Activated T-cell treated with anti-CD3 and anti-CD28 coated beads, Interleukin-2, amount 50 U/mL, for 24 hours (primary cell): ENCODE results near the gene GALNTL6.

ENCODE experiments used
- DNase-seq: peaks from one replicate; pipeline ENCODE4 v3.0.0-alpha.2; 2020
- H3K27ac Mint-ChIP-seq: 2 replicates; pipeline ENCODE4 v1.8.0; 2020; ENCODE audit warnings: mild to moderate bottlenecking, mixed read lengths
- H3K27me3 Mint-ChIP-seq: 2 replicates; pipeline ENCODE4 v1.8.0; 2020; ENCODE audit warnings: mixed read lengths
- H3K36me3 Mint-ChIP-seq: 2 replicates; pipeline ENCODE4 v1.8.0; 2020; ENCODE audit warnings: low read depth, mixed read lengths
- H3K4me1 Mint-ChIP-seq: 2 replicates; pipeline ENCODE4 v1.8.0; 2020; ENCODE audit warnings: low read depth, mixed read lengths
- H3K4me3 Mint-ChIP-seq: 2 replicates; pipeline ENCODE4 v1.8.0; 2020; ENCODE audit warnings: mild to moderate bottlenecking, moderate library complexity, mixed read lengths
- H3K9me3 Mint-ChIP-seq: 2 replicates; pipeline ENCODE4 v1.8.0; 2020; ENCODE audit warnings: mixed read lengths

GALNTL6 gene

DNA sequence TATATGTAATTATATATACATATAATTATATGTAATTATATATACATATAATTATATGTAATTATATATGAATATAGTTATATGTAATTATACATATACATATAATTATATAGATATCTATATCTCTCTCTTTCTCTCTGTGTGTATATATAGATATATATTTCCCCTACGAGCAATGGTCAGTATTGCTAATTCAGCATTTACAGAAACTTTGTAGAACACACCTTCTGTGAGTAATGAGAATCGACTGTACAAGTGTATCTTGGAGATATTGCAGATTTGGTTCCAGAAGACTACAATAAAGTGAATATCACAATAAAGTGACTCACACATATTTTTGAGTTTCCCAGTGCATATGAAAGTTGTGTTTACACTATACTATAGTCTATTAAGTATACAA lies 33.7 kb downstream of the GALNTL6 start:
- no peaks in the 10 kb centered on the region for H3K27me3 Mint-ChIP-seq
- no peak for DNase-seq
- H3K4me3 Mint-ChIP-seq: no peak overlapping the region
- H3K9me3 Mint-ChIP-seq: peaks cover 8% of the 10 kb centered on the region
- no peak overlapping the region for H3K27ac Mint-ChIP-seq
- H3K36me3 Mint-ChIP-seq: no peaks in the 10 kb centered on the region
- no peaks in the 10 kb centered on the region for H3K4me1 Mint-ChIP-seq

DNA sequence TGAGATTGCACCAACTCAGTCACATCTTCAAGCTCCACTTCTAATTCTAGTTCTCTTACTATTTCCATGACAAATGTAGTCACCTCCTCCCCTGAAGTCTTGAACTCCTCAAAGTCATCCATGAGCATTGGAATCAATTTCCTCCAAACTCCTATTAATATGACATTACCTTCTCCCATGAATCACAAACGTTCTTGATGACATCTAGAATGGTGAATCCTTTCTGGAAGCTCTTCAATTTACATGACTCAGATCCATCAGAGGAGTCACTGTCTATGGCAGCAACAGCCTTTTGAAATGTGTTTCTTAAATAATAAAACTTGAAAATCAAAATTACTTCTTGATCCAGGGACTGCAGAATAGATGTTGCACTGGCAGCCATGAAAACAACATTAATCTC lies 34.5 kb downstream of the GALNTL6 start:
- Mint-ChIP-seq H3K27ac (no peak overlapping the region), H3K9me3 (peaks cover 8% of the 10 kb centered on the region), H3K27me3 (no peaks in the 10 kb centered on the region), H3K4me3 (no peak overlapping the region), H3K4me1 (no peaks in the 10 kb centered on the region), H3K36me3 (no peaks in the 10 kb centered on the region)
- DNase-seq: no peak

DNA sequence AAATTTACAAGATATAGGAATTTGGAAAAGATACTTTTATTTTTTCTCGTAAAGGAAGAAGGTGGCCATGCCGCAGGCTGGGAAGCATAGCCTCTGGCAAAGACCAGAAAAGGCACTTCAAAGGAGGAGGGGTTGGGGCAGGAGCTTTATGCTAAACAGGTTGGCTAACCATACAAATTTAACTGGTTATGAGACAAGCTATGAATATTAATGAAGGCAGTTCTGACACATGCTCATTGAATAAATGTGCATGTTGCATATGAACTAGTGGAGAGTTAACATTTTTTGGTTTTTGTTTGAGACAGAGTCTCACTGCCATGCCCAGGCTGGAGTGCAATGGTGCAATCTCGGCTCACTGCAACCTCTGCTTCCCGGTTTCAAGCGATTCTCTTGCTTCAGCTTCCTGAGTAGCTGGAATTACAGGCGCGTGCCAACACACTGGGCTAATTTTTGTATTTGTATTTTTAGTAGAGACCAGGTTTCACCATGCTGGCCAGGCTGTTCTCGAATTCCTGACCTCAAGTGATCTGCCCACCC lies 36.5 kb downstream of the GALNTL6 start:
- DNase-seq: no peak
- Mint-ChIP-seq H3K4me3 (no peak overlapping the region), H3K27ac (no peak overlapping the region), H3K4me1 (no peaks in the 10 kb centered on the region), H3K27me3 (no peaks in the 10 kb centered on the region), H3K36me3 (no peaks in the 10 kb centered on the region), H3K9me3 (peaks cover 16% of the 10 kb centered on the region)

DNA sequence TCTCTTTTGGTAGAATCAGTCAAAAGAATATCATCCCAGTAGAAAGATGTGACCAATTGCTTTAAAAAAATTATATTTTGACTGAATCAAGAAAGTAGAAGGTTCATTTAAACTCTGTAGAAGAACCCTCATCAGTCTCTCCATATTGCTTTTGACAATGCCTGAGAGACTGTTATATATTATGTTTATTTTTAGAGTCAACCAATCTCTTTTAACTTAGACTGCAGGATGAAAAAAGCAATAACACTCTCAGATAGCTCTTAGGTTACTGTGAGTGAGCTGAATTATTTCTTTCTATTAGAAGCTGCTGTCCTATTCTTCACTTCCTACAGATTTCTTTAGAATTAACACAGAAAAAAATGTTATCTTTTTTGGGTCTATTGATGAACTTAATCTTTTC lies 38.1 kb downstream of the GALNTL6 start:
- Mint-ChIP-seq H3K4me1 (no peaks in the 10 kb centered on the region), H3K36me3 (no peaks in the 10 kb centered on the region), H3K4me3 (no peak overlapping the region), H3K27ac (no peak overlapping the region), H3K27me3 (no peaks in the 10 kb centered on the region), H3K9me3 (peaks cover 10% of the 10 kb centered on the region)
- DNase-seq: no peak

DNA sequence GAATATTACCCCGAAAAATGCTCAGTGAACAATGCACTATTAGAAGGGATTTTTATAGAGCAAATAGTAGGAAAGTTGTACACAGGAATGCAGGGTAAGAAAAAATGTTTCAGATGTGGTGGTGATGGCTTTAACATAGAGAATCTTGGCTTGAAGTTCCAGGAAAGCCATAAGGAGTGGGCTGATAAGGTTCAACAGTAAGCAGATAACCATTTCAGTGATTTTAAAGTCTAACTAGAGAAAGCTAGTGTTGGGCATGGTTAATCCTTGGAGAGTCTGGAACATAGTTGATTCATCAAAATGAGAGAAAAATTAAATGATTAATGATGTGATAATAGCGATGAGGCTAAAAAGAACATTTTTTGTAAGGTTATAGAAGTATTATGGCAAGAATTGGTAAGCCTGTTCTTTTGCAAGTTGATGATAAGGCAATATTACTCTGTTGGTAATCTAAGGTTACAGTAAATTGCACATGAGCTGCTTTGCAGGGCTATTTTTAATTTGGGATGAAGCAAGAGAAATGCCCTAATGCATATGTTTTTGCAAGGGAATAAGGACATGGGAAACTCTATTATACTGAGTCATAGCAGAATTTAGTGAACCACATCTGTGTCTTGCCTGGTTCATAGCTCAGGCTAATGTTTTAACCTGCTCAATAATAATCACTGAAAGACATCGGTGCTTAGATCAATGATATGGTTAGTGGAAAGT lies 44.3 kb downstream of the GALNTL6 start:
- Mint-ChIP-seq H3K4me3 (no peak overlapping the region), H3K27ac (no peak overlapping the region), H3K4me1 (no peaks in the 10 kb centered on the region), H3K27me3 (no peaks in the 10 kb centered on the region), H3K36me3 (no peaks in the 10 kb centered on the region), H3K9me3 (peaks cover 17% of the 10 kb centered on the region)
- no peak for DNase-seq

DNA sequence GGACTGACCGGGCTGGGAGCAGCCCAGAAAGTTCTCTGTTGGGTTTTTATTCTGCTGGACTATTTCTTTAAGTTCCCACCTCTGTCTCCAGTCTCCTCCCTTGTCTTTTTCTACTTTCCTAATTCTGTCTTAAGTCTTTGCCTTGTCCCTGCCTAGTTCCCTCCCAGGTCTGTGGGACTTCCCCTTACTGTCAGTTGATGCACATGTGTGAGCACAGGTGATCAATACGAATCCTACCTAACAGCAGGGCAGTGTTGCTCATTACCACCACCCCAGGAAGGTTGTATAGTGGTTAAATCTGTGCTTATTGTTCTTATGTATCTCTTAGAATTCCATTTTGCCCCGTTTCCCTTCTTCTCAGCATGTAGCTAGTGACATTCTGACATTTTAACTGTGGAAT lies 62.1 kb downstream of the GALNTL6 start:
- no peak for DNase-seq
- Mint-ChIP-seq H3K9me3 (peaks cover 5% of the 10 kb centered on the region), H3K36me3 (no peaks in the 10 kb centered on the region), H3K27me3 (no peaks in the 10 kb centered on the region), H3K4me1 (no peaks in the 10 kb centered on the region), H3K4me3 (no peak overlapping the region), H3K27ac (no peak overlapping the region)

DNA sequence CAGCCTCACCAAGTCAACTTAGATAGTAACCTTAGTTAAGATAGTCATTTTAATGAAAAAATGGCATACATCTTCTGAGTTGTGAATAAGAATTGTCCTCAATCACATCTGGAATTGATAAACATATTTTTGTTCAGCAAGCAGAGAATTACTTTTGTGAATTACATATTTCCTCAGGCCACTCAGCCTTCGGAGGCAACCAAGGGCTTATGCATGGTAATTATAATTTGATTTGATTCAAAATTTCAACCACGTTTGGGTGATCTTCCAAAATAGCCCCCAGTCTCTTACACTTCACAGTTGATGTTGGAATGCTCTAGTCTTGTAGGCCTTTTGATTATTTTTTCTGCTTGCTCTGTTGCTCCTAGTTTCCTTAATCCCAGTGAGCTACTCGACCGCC lies 63.4 kb downstream of the GALNTL6 start:
- no peak for DNase-seq
- no peak overlapping the region for H3K4me3 Mint-ChIP-seq
- H3K27ac Mint-ChIP-seq: no peak overlapping the region
- H3K9me3 Mint-ChIP-seq: peaks cover 5% of the 10 kb centered on the region
- H3K4me1 Mint-ChIP-seq: no peaks in the 10 kb centered on the region
- no peaks in the 10 kb centered on the region for H3K36me3 Mint-ChIP-seq
- no peaks in the 10 kb centered on the region for H3K27me3 Mint-ChIP-seq

DNA sequence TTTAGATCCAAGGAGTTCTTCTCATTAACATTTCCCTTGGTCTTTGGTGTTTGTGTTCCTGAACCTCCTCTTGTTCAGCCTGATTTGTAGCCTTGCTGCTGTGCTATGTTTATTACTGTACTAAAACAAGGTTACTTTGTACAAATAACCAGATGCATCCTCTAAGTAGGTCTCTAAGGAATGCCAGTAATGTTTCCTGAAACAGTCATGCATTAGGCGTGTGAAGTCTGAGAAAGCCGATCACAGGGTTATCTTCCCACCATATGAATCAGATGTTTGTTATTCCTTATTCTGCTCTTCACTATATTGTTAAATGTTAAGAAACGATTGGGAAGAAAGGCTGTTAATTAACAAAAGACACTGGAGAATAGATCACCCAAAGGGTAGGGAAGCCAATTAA lies 66.9 kb downstream of the GALNTL6 start:
- Mint-ChIP-seq H3K27me3 (no peaks in the 10 kb centered on the region), H3K27ac (no peak overlapping the region), H3K9me3 (peaks cover 10% of the 10 kb centered on the region), H3K36me3 (no peaks in the 10 kb centered on the region), H3K4me1 (no peaks in the 10 kb centered on the region), H3K4me3 (no peak overlapping the region)
- no peak for DNase-seq

DNA sequence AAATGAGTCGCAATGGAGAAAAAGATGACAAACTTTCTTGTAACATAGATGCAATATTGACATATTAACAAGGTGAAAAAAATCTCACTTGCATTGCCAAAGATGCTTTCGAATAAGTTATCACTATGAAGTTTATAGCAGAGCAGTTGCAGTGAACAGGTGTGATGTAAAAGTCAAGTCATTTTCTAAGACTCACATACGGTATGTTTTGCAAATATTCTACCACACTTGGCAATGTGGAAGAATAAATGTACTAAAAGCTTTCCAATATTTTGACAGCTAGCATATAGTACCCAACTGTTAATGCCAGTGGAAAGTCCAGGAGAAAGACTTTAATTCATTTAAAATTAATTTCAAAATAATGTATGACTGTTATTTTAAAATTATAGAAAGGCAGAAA lies 76.5 kb downstream of the GALNTL6 start:
- peaks cover 14% of the 10 kb centered on the region for H3K9me3 Mint-ChIP-seq
- no peaks in the 10 kb centered on the region for H3K27me3 Mint-ChIP-seq
- H3K4me3 Mint-ChIP-seq: no peak overlapping the region
- no peak for DNase-seq
- H3K36me3 Mint-ChIP-seq: no peaks in the 10 kb centered on the region
- H3K4me1 Mint-ChIP-seq: no peaks in the 10 kb centered on the region
- no peak overlapping the region for H3K27ac Mint-ChIP-seq

DNA sequence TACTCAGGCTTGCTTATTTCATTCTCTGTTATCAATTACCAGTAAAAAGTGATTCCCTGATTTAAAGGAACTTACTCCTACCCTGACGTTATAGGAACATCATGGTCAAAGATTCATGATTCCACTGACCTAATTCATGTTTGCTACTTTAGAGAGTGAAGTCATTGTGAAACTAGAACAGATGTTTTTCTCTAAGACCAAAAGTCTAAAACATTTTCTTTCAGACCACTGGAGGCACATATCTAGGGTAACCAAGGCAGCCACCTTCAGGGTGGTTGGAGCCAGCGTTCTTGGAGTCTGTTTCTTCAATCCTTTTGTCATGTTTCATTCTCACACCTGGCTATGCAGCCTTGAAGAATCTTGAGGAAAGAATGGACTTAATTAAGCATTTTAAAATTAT lies 77.8 kb downstream of the GALNTL6 start:
- peaks cover 17% of the 10 kb centered on the region for H3K9me3 Mint-ChIP-seq
- no peak overlapping the region for H3K27ac Mint-ChIP-seq
- no peaks in the 10 kb centered on the region for H3K4me1 Mint-ChIP-seq
- no peak for DNase-seq
- no peak overlapping the region for H3K4me3 Mint-ChIP-seq
- H3K36me3 Mint-ChIP-seq: no peaks in the 10 kb centered on the region
- H3K27me3 Mint-ChIP-seq: no peaks in the 10 kb centered on the region

DNA sequence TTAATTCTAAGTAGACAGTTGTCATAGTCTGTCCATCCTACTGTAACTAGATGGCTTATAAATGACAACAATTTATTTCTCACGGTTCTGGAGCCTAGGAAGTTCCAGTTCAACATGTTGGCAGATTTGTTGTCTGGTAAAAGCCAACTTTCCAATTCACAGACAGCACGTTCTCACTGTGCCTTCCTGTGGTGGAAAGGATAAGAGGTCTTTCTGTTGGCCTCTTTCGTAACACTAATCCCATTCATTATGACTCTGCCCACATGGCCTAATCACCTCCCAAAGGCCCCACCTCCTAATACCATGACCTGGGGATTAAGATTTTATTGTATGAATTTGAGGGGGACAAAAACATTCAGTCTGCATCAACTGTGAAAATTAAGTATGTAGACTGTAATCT lies 83.2 kb downstream of the GALNTL6 start:
- H3K4me3 Mint-ChIP-seq: no peak overlapping the region
- no peaks in the 10 kb centered on the region for H3K36me3 Mint-ChIP-seq
- peaks cover 15% of the 10 kb centered on the region for H3K9me3 Mint-ChIP-seq
- H3K27ac Mint-ChIP-seq: no peak overlapping the region
- H3K27me3 Mint-ChIP-seq: no peaks in the 10 kb centered on the region
- no peaks in the 10 kb centered on the region for H3K4me1 Mint-ChIP-seq
- DNase-seq: no peak

DNA sequence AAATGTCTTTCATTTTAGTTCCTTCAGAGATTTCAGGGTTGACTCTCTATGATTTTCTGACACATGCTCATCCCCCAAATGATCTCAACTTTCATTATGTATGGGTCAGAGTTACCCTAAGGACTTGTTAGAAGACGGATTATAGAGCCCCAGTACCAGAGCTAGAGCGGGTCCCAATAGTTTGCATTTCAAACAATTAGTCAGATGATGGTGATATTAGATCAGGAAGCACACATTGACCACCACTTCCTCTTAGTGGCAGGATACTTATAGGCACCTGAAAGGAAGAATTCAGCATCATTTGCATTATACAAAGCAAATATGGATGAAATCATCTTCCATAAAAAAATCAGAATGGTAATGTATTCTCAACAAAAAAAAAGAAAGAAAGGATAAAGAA lies 106.1 kb downstream of the GALNTL6 start:
- Mint-ChIP-seq H3K27ac (no peak overlapping the region), H3K36me3 (no peaks in the 10 kb centered on the region), H3K4me1 (no peaks in the 10 kb centered on the region), H3K9me3 (peaks cover 5% of the 10 kb centered on the region), H3K4me3 (no peak overlapping the region), H3K27me3 (no peaks in the 10 kb centered on the region)
- no peak for DNase-seq

DNA sequence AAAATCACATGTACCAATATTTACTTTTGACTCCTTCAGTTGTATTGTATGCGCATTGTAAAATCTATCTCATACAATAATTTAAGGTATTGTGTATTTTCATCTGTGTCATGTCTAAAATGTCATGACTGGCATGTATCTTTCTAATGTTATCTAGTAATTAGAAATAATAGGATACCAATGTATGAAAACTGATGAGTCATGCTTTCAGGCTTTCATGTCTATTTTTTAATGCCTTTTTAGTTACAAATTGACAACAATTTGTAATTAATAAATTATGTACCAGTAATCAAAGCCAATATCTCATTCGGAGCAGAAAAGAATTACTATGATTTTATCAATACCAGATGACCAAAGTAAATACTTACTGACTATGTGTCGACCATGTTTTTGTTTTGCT lies 107.7 kb downstream of the GALNTL6 start:
- no peaks in the 10 kb centered on the region for H3K4me1 Mint-ChIP-seq
- no peak overlapping the region for H3K4me3 Mint-ChIP-seq
- H3K27ac Mint-ChIP-seq: no peak overlapping the region
- peaks cover 5% of the 10 kb centered on the region for H3K9me3 Mint-ChIP-seq
- DNase-seq: no peak
- H3K36me3 Mint-ChIP-seq: no peaks in the 10 kb centered on the region
- no peaks in the 10 kb centered on the region for H3K27me3 Mint-ChIP-seq

DNA sequence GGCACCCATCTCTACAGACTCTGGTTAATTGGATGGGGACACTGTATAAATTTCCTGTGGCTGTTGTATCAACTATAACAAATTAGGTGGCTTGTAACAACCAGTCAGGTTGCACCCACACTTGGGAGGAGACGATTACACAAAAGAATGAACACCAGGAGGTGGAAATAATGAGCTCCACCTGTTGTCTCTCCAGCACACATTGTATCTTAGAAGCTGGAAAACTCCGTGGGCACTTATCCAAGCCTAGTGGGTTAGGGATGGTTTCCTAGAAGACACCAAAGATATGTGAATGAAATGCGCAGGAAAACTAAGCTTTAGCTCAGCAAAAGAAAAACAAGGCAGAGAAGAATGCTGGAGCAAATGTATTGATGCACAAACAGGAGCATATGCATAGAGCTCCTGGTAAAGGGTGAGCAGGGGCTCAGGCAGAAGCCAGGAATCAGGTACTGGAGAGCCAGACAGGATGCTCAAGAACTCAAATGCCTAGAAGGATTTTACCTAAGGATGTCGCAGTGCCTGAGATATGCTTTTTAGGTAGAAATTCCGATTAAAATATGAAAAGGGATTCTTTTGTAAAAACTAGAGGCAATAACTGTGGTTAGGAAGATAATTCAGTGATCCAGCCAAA lies 111.7 kb downstream of the GALNTL6 start:
- Mint-ChIP-seq H3K36me3 (no peaks in the 10 kb centered on the region), H3K4me3 (no peak overlapping the region), H3K9me3 (peaks cover 8% of the 10 kb centered on the region), H3K27ac (no peak overlapping the region), H3K27me3 (no peaks in the 10 kb centered on the region), H3K4me1 (no peaks in the 10 kb centered on the region)
- DNase-seq: no peak

DNA sequence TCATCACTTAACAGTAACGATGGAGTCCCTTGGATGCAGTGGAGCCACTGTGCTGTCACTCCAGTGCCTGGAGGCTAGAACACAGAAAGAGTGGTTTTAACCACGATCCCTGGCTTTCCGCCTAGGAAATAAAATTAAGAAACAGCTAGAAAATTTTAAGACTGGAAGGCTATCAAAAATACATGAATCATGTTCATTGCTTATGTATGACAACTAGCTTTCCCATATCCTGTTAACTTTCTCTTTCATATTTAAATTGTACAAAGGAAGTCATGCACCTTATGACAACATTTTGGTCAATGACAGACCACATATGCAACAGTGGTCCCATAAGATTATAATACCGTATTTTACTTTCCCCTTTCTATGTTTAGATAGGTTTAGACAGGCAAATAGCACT lies 115.1 kb downstream of the GALNTL6 start:
- Mint-ChIP-seq H3K27me3 (no peaks in the 10 kb centered on the region), H3K4me1 (no peaks in the 10 kb centered on the region), H3K27ac (no peak overlapping the region), H3K36me3 (no peaks in the 10 kb centered on the region), H3K9me3 (peaks cover 12% of the 10 kb centered on the region), H3K4me3 (no peak overlapping the region)
- DNase-seq: no peak
